ENCODE data around the gene TMEM192. TPM values are rescaled to one million over a fixed set of nuclear protein-coding genes. Genes with fewer than 3 reads are reported as not detected.

The TMEM192 gene
- total and polyA plus RNA-seq, 2 of the 13 experiments (the other 11 are each of a cell fraction or from before 2014, with no cell fraction given), result 19.8 to 19.9 TPM

GRCh38 chr4:165118256-165118909 is 5.7 kb upstream of the TMEM192 start:
- in situ Hi-C loops (cut with HindIII; ENCODE audit: extremely low pct_ligation_motif_present, low pct_unique_long_range_greater_than_20kb) (no loop called here), intact Hi-C loops (cut with micrococcal nuclease; ENCODE audit: unreplicated experiment) (no loop called here)
- no TSS peak for BruUV-seq (replicated peaks)
- Histone ChIP-seq H3K79me2 (ENCODE audit: insufficient read depth, low read length) (no peaks in the 10 kb centered on the region), H2AFZ (ENCODE audit: low read length) (no peak overlapping the region), H3K27ac (ENCODE audit: extremely low read length, insufficient read depth, low read length) (no peak overlapping the region), H3K27me3 (ENCODE audit: control insufficient read depth in 1 of 2, insufficient read depth in 2 of 2, low read length in 2 of 2) (no peaks in the 10 kb centered on the region), H4K20me1 (ENCODE audit: insufficient read depth, low read length) (no peaks in the 10 kb centered on the region), H3K4me2 (ENCODE audit: low read depth, low read length) (no peak overlapping the region), H3K36me3 (replicated peaks in 1 of 2; ENCODE audit: control insufficient read depth in 1 of 2, insufficient read depth in 2 of 2, low read length in 2 of 2) (no peaks in the 10 kb centered on the region), H3K4me3 (replicated peaks in 1 of 3; ENCODE audit: insufficient read depth in 1 of 3, low read depth in 2 of 3, low read length in 3 of 3) (no peak overlapping the region), H3K4me1 (ENCODE audit: insufficient read depth, low read length) (peaks cover 7% of the 10 kb centered on the region; the same call in 1 of the 2 replicates), H3K9me3 (ENCODE audit: low read length) (no peaks in the 10 kb centered on the region), H3K9ac (ENCODE audit: insufficient read depth, low read depth, low read length) (no peak overlapping the region)
- ATAC-seq (no peak), DNase-seq (ENCODE audit: low spot score) (no peak), FAIRE-seq (no peak)
- ChIA-PET POLR2A (no interaction called here), CTCF (ENCODE audit: low intra/inter-chr PET ratio, low total read pairs) (no interaction called here)
- TF ChIP-seq ZC3H4 (CRISPR knock-in tag; IDR thresholded peaks at IDR 0.05; ENCODE audit: borderline replicate concordance), result no peak
- no peak for TF ChIP-seq ARNTL (CRISPR knock-in tag; IDR thresholded peaks at IDR 0.05)
- no peak for TF ChIP-seq ZBTB2 (CRISPR knock-in tag; IDR thresholded peaks at IDR 0.05; ENCODE audit: low read depth)
- TF ChIP-seq ZNF431 (CRISPR knock-in tag; IDR thresholded peaks at IDR 0.05; ENCODE audit: borderline replicate concordance, low read depth), result no peak
- no peak for TF ChIP-seq TFAP4 (IDR thresholded peaks at IDR 0.05; ENCODE audit: borderline replicate concordance, low read depth)
- no peak for TF ChIP-seq HNRNPL (IDR thresholded peaks at IDR 0.05; ENCODE audit: low read depth, low read length)
- TF ChIP-seq ATF3 (CRISPR knock-in tag; IDR thresholded peaks at IDR 0.05), result no peak
- no peak for TF ChIP-seq ZBTB39 (CRISPR knock-in tag; IDR thresholded peaks at IDR 0.05)
- WGBS (ENCODE audit: low lambda C conversion rate), result 3% methylated on average over 4 of the region's 4 CpGs

Measured in HepG2 (cell line).